Gastroesophageal sphincter (tissue), 4 donors: ENCODE measurements around the gene MACROH2A1. TPM values are rescaled to one million over a fixed set of nuclear protein-coding genes. Genes with fewer than 3 reads are reported as not detected.
A peak's percentile ranks its signal among the peaks of the same experiment; 100 is the strongest.

Experiments used
- ATAC-seq: fragments of 150-250 bp; one replicate; pipeline ENCODE4 v1.9.1; 2016; ENCODE audit warnings: mild to moderate bottlenecking, moderate library complexity
- H3K27ac ChIP-seq, 4 donors: fragments of 200-600 bp; sonication (generic) in 3 of 4; 1 replicate in 3 of 4; 2 replicates in 1 of 4; pipeline ENCODE4 v1.5.1; 2016 to 2019
- H3K27me3 ChIP-seq: fragments of 200-600 bp; sonication (generic); one replicate; pipeline ENCODE4 v1.5.1; 2019
- H3K36me3 ChIP-seq, 2 donors: fragments of 200-600 bp; sonication (generic); one replicate each; pipeline ENCODE4 v1.5.1; 2019; ENCODE audit warnings: control low read depth in 1 of 2
- H3K4me1 ChIP-seq, 3 donors: fragments of 200-600 bp; sonication (generic); 1 replicate in 2 of 3; 2 replicates in 1 of 3; pipeline ENCODE4 v1.5.1; 2016 to 2019; ENCODE audit warnings: control low read depth in 2 of 3
- H3K4me3 ChIP-seq, 2 donors: fragments of 200-600 bp; sonication (generic); one replicate each; pipeline ENCODE4 v1.5.1; 2019; ENCODE audit warnings: mild to moderate bottlenecking in 1 of 2, moderate library complexity in 1 of 2
- H3K9me3 ChIP-seq, 3 donors: fragments of 200-600 bp; sonication (generic); one replicate each; pipeline ENCODE4 v1.5.1; 2017 to 2019; ENCODE audit warnings: control low read depth in 2 of 3
- EP300 ChIP-seq: sonication (generic); formaldehyde crosslinking; IDR thresholded peaks from one replicate; pipeline ENCODE4 v1.6.1; 2017; ENCODE audit warnings: antibody characterized with exemption, mild to moderate bottlenecking
- POLR2A ChIP-seq, 2 donors: fragments of 450-650 bp; IDR thresholded peaks; one replicate each; pipeline ENCODE4 v1.6.1; 2017; ENCODE audit warnings: antibody characterized with exemption in 2 of 2, mild to moderate bottlenecking in 2 of 2, moderate library complexity in 1 of 2
- POLR2AphosphoS5 ChIP-seq: sonication (generic); formaldehyde crosslinking; IDR thresholded peaks from one replicate; pipeline ENCODE4 v1.6.1; 2017; ENCODE audit warnings: antibody characterized with exemption
- WGBS, 2 donors: methylation state at CpG; one replicate each; pipeline ENCODE4 v1.1.5; 2018; ENCODE audit warnings: low coverage in 1 of 2; 5-methylcytosine and 5-hydroxymethylcytosine counted together
- total RNA-seq, 4 donors: library from RNA; depleted of rRNA; stranded (reverse); fragments of >200 nt; gene quantifications; one replicate each; pipeline ENCODE4 v1.1.0, GENCODE V29; 2016
- TF ChIP-seq, protein P1 (sequence below), 4 experiments: fragments of 200-600 bp in 2 of 4; fragments of 450-650 bp in 2 of 4; sonication (generic) in 1 of 4; IDR thresholded peaks; one replicate each; pipeline ENCODE4 v1.5.1; 2017 to 2019; ENCODE audit warnings: antibody characterized with exemption in 4 of 4, mild to moderate bottlenecking in 2 of 4, moderate library complexity in 2 of 4

The MACROH2A1 gene
- total RNA-seq, 4 donors from 2014 or later = 163 to 180 (median 177) TPM

DNA sequence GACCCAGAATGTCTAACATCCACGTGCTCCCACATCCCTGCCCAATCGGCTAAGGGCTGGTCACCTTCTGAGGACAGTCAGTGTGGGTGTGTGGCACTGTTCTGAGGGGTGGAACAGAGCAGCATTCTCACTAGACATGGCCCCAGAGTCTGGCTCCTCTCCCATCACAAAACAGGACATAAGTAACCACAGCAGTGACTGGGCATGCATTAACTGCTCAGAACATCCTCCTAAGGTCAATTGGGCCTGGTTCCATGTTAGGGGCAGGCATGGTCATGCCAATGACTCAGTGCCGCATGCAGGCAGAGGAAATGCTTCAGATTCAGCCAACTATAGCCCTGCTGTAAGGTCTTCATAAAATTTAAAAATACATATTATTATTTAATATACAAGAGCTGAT lies 12.9 kb downstream of the MACROH2A1 start:
- no peak for ATAC-seq
- no peaks in the 10 kb centered on the region for H3K27me3 ChIP-seq
- H3K36me3 ChIP-seq = peaks cover 0 to 86% of the 10 kb centered on the region in 2 donors
- TF ChIP-seq EP300 (no peak), POLR2AphosphoS5 (no peak), POLR2A (IDR thresholded peaks at IDR 0.05) (no peak)
- TF ChIP-seq, protein P1, sequence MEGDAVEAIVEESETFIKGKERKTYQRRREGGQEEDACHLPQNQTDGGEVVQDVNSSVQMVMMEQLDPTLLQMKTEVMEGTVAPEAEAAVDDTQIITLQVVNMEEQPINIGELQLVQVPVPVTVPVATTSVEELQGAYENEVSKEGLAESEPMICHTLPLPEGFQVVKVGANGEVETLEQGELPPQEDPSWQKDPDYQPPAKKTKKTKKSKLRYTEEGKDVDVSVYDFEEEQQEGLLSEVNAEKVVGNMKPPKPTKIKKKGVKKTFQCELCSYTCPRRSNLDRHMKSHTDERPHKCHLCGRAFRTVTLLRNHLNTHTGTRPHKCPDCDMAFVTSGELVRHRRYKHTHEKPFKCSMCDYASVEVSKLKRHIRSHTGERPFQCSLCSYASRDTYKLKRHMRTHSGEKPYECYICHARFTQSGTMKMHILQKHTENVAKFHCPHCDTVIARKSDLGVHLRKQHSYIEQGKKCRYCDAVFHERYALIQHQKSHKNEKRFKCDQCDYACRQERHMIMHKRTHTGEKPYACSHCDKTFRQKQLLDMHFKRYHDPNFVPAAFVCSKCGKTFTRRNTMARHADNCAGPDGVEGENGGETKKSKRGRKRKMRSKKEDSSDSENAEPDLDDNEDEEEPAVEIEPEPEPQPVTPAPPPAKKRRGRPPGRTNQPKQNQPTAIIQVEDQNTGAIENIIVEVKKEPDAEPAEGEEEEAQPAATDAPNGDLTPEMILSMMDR (IDR thresholded peaks at IDR 0.05) = no peak
- no peak overlapping the region for H3K4me3 ChIP-seq
- no peaks in the 10 kb centered on the region for H3K9me3 ChIP-seq
- WGBS, 2 donors = 100% methylated on average over 1 to 2 of the region's 3 CpGs
- H3K4me1 ChIP-seq = peaks cover 0 to 53% (median 11%) of the 10 kb centered on the region in 3 donors
- H3K27ac ChIP-seq = peak overlapping the region in 1 of 4 donors; percentile 54

DNA sequence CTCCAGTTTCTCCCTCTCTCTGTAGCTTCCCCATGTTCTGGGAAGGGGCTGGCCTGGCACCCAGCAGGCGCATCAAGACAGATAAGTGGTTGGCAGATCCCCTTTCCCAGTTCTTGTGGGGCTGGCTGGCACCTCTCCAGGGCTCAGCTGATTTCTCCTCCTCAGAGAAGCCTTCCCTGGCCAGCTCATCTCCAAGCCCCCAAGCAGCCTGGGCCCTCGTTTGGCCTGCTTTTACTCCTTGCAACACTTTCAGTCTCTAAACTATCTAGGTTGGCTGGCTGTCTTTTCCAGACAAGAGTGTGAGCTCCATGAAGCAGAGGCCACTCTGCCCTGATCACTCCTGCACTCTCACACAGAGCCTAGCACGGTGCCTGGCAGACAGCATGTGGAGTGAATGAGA lies 13.5 kb downstream of the MACROH2A1 start:
- Histone ChIP-seq H3K36me3 (peaks cover 0 to 91% of the 10 kb centered on the region in 2 donors), H3K4me3 (no peak overlapping the region), H3K9me3 (no peaks in the 10 kb centered on the region), H3K27me3 (no peaks in the 10 kb centered on the region), H3K4me1 (peaks cover 0 to 48% (median 12%) of the 10 kb centered on the region in 3 donors), H3K27ac (peak overlapping the region in 1 of 4 donors; percentile 19)
- no peak for TF ChIP-seq POLR2A (IDR thresholded peaks at IDR 0.05)
- no peak for TF ChIP-seq EP300
- TF ChIP-seq POLR2AphosphoS5 = no peak
- TF ChIP-seq, protein P1 (IDR thresholded peaks at IDR 0.05) = no peak
- no peak for ATAC-seq
- WGBS, 2 donors = 67% methylated on average over 1 of the region's 3 CpGs; no CpG with 5 or more reads in 1 of the 2 donors

GRCh38 chr5:135384898-135385297 lies 14.1 kb downstream of the MACROH2A1 start:
- Histone ChIP-seq H3K27ac (no peak overlapping the region), H3K36me3 (peaks cover 0 to 95% of the 10 kb centered on the region in 2 donors), H3K9me3 (no peaks in the 10 kb centered on the region), H3K4me3 (no peak overlapping the region), H3K4me1 (peaks cover 0 to 46% (median 19%) of the 10 kb centered on the region in 3 donors), H3K27me3 (no peaks in the 10 kb centered on the region)
- ATAC-seq = no peak
- TF ChIP-seq, protein P1 (IDR thresholded peaks at IDR 0.05) = no peak
- TF ChIP-seq POLR2A (IDR thresholded peaks at IDR 0.05) (no peak), POLR2AphosphoS5 (no peak), EP300 (no peak)

- H3K9me3 ChIP-seq = no peaks in the 10 kb centered on the region
- ATAC-seq = no peak
- TF ChIP-seq POLR2AphosphoS5 (no peak), POLR2A (IDR thresholded peaks at IDR 0.05) (no peak), EP300 (no peak)
- TF ChIP-seq, protein P1 (IDR thresholded peaks at IDR 0.05) = no peak
- no peak overlapping the region for H3K4me3 ChIP-seq
- WGBS, 2 donors = 62 to 71% methylated on average over 1 to 2 of the region's 3 CpGs
- H3K36me3 ChIP-seq = peaks cover 0 to 99% of the 10 kb centered on the region in 2 donors
- H3K27ac ChIP-seq = no peak overlapping the region
- no peaks in the 10 kb centered on the region for H3K27me3 ChIP-seq
- H3K4me1 ChIP-seq = peaks cover 0 to 54% (median 23%) of the 10 kb centered on the region in 3 donors
Observed at GRCh38 chr5:135383803-135384495, 15.1 kb downstream of the MACROH2A1 start.

DNA sequence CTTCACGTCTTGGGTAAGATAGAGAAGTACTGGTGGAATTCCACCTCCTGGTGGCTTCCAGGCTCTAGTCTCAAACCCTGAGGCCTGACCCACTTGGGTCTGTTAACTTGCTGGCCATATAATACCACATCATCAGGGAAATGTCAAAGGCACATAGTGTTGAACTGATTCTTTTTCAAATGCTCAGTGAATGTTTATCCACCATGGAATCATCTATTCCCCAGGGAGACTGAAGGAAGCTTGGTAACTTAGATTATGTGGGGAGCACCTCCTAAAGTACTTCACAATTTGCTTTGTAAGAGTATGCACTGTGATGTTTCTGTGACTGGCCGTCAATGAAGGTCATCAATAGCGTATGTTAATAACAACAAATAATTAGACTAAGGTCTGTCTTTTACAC lies 16.1 kb downstream of the MACROH2A1 start:
- peaks cover 0 to 99% of the 10 kb centered on the region in 2 donors for H3K36me3 ChIP-seq
- ATAC-seq = no peak
- no peaks in the 10 kb centered on the region for H3K27me3 ChIP-seq
- H3K27ac ChIP-seq = no peak overlapping the region
- no peaks in the 10 kb centered on the region for H3K9me3 ChIP-seq
- H3K4me3 ChIP-seq = no peak overlapping the region
- TF ChIP-seq EP300 = no peak
- TF ChIP-seq, protein P1 (IDR thresholded peaks at IDR 0.05) = no peak
- no peak for TF ChIP-seq POLR2A (IDR thresholded peaks at IDR 0.05)
- TF ChIP-seq POLR2AphosphoS5 = no peak
- WGBS, 2 donors = 78 to 79% methylated on average over 2 to 3 of the region's 3 CpGs
- H3K4me1 ChIP-seq = peaks cover 0 to 64% (median 23%) of the 10 kb centered on the region in 3 donors
